ENCODE data around the gene COQ2.

- TF ChIP-seq EZH2 (IDR thresholded peaks at IDR 0.05; ENCODE audit: borderline replicate concordance, low read depth, low read length, poor library complexity, severe bottlenecking), result no peak
- TF ChIP-seq CTCF (conservative IDR thresholded peaks at IDR 0.05; ENCODE audit: low read depth, low read length), result no peak
Observed at GRCh38 chr4:83267121-83267829, 17.3 kb downstream of the COQ2 start.

Measured in A673 (cell line).